Neural progenitor cell (in vitro differentiated cells): ENCODE results near the gene SERPINF2. TPM values are rescaled to one million over a fixed set of nuclear protein-coding genes. Genes with fewer than 3 reads are reported as not detected.
"Not testable (repeated sequence)": the region's sequence is repeated elsewhere in the genome, so short reads cannot be mapped to it uniquely, and the experiment has no call there.

ENCODE experiments used
- DNase-seq: peaks from one replicate; pipeline ENCODE4 v3.0.0-alpha.2; 2016; ENCODE audit warnings: low spot score
- H2AFZ ChIP-seq: fragments of 200-600 bp; sonication (generic); replicated peaks from 2 replicates; pipeline ENCODE4 v1.6.1; 2016; ENCODE audit warnings: antibody characterized with exemption
- H3F3A ChIP-seq: fragments of 200-600 bp; sonication (generic); 2 replicates; pipeline ENCODE4 v1.6.1; 2016; ENCODE audit warnings: antibody characterized with exemption, low read depth
- H3K27ac ChIP-seq: fragments of 200-600 bp; sonication (generic); 2 replicates; pipeline ENCODE4 v1.5.1; 2016; ENCODE audit warnings: mild to moderate bottlenecking
- H3K27me3 ChIP-seq: fragments of 200-600 bp; sonication (generic); 2 replicates; pipeline ENCODE4 v1.6.1; 2016; ENCODE audit warnings: mild to moderate bottlenecking, moderate library complexity
- H3K36me3 ChIP-seq: fragments of 200-600 bp; sonication (generic); 2 replicates; pipeline ENCODE4 v1.5.1; 2016
- H3K4me1 ChIP-seq: fragments of 200-600 bp; sonication (generic); 2 replicates; pipeline ENCODE4 v1.6.1; 2016; ENCODE audit warnings: mixed run types
- H3K4me2 ChIP-seq: fragments of 200-600 bp; sonication (generic); 2 replicates; pipeline ENCODE4 v1.6.1; 2016
- H3K4me3 ChIP-seq: fragments of 200-600 bp; sonication (generic); 2 replicates; pipeline ENCODE4 v1.5.1; 2016
- H3K79me2 ChIP-seq: fragments of 200-600 bp; sonication (generic); 2 replicates; pipeline ENCODE4 v1.6.1; 2016; ENCODE audit warnings: low read depth
- H3K9ac ChIP-seq: fragments of 200-600 bp; sonication (generic); 2 replicates; pipeline ENCODE4 v1.6.1; 2016
- H3K9me3 ChIP-seq: fragments of 200-600 bp; sonication (generic); 2 replicates; pipeline ENCODE4 v1.5.1; 2016; ENCODE audit warnings: low read depth
- H4K20me1 ChIP-seq: fragments of 200-600 bp; sonication (generic); 2 replicates; pipeline ENCODE4 v1.6.1; 2016; ENCODE audit warnings: low read depth
- H3K27ac Mint-ChIP-seq: 3 replicates; pipeline ENCODE4 v1.8.0; 2021; ENCODE audit warnings: mixed read lengths
- H3K27me3 Mint-ChIP-seq: 2 replicates; pipeline ENCODE4 v1.8.0; 2022; ENCODE audit warnings: low read depth, mild to moderate bottlenecking, inconsistent platforms, moderate library complexity, mixed read lengths; ENCODE audit not compliant: insufficient read depth
- H3K36me3 Mint-ChIP-seq: 3 replicates; pipeline ENCODE4 v1.8.0; 2021; ENCODE audit warnings: mixed read lengths
- H3K4me1 Mint-ChIP-seq: 3 replicates; pipeline ENCODE4 v1.8.0; 2021; ENCODE audit warnings: mixed read lengths
- H3K4me3 Mint-ChIP-seq: 3 replicates; pipeline ENCODE4 v1.8.0; 2021; ENCODE audit warnings: mild to moderate bottlenecking, moderate library complexity, mixed read lengths
- H3K9me3 Mint-ChIP-seq: 3 replicates; pipeline ENCODE4 v1.8.0; 2020; ENCODE audit warnings: mixed read lengths
- CTCF ChIP-seq: fragments of 200-600 bp; sonication (generic); IDR thresholded peaks from 2 replicates; pipeline ENCODE4 v1.5.1; 2017; ENCODE audit warnings: antibody characterized with exemption, mild to moderate bottlenecking
- EZH2 ChIP-seq: fragments of 200-600 bp; sonication (generic); IDR thresholded peaks from 2 replicates; pipeline ENCODE4 v1.6.1; 2017; ENCODE audit warnings: antibody characterized with exemption, mild to moderate bottlenecking, moderate library complexity
- EZH2phosphoT487 ChIP-seq: fragments of 200-600 bp; sonication (generic); IDR thresholded peaks from 2 replicates; pipeline ENCODE4 v1.6.1; 2017; ENCODE audit warnings: antibody characterized with exemption
- total RNA-seq: library from RNA; depleted of rRNA; stranded (reverse); fragments of >200 nt; gene quantifications from 2 replicates; pipeline ENCODE4 v1.2.3, GENCODE V29; 2015; ENCODE audit warnings: low replicate concordance

SERPINF2 gene
- total RNA-seq, 1 donor from 2014 or later, result not detected

DNA sequence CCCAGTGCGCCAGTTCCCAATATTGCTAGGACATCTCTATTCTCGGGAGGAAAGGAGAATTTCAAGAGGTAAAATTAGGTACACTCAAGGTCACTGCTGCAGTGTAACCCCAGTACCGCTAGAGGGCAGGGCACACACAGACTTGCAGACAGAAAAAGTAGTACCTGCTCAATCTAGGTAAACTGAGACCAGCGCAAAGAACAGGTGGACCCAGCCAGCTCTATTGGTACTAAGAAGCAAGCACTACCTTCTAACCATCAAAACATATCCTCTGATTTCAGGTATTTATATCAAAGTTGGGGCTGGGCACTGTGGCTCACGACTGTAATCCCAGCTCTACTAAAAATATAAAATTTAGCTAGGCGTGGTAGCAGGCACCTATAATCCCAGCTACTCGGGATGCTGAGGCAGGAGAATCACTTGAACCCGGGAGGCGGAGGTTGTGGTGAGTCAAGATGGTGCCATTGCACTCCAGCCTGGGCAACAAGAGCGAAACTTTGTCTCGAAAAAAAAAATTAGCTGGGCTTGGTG lies 21.8 kb upstream of the SERPINF2 start:
- H3K4me2 ChIP-seq, result no peak overlapping the region
- H3K36me3 Mint-ChIP-seq, result no peaks in the 10 kb centered on the region
- H3K27me3 ChIP-seq, result no peaks in the 10 kb centered on the region
- H2AFZ ChIP-seq, result no peak overlapping the region
- H3K4me3 Mint-ChIP-seq, result peak overlapping the region; percentile 59
- peaks cover 22% of the 10 kb centered on the region for H3K4me1 Mint-ChIP-seq
- peaks cover 43% of the 10 kb centered on the region for H3F3A ChIP-seq
- no peak overlapping the region for H3K27ac ChIP-seq
- DNase-seq, result peak; percentile 64
- peak; percentile 99 for TF ChIP-seq CTCF
- no peak for TF ChIP-seq EZH2
- H3K9me3 Mint-ChIP-seq, result no peaks in the 10 kb centered on the region
- H3K4me3 ChIP-seq, result no peak overlapping the region
- H3K27ac Mint-ChIP-seq, result no peak overlapping the region
- H3K9ac ChIP-seq, result no peak overlapping the region
- no peaks in the 10 kb centered on the region for H3K36me3 ChIP-seq
- peaks cover 8% of the 10 kb centered on the region for H3K4me1 ChIP-seq
- H3K79me2 ChIP-seq, result no peaks in the 10 kb centered on the region
- no peaks in the 10 kb centered on the region for H3K9me3 ChIP-seq
- peaks cover under 1% of the 10 kb centered on the region for H4K20me1 ChIP-seq
- H3K27me3 Mint-ChIP-seq, result peaks cover 7% of the 10 kb centered on the region

DNA sequence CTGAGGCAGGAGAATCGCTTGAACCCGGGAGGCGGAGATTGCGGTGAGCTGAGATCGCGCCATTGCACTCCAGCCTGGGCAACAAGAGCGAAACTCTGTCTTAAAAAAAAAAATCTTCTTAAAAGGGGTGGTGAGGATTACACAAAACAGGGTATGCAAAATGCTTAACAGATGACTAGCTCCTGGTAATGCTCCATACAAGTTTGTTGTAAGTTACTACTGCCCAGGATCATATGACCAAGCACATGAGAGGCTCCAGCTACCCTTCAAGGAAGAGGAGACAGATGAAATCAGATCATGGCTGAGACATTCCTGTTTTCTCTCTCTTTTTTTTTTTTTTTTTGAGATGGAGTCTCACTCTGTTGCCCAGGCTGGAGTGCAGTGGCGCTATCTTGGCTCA lies 20.6 kb upstream of the SERPINF2 start:
- not testable (repeated sequence) for H2AFZ ChIP-seq

GRCh38 chr17:1724351-1724868 lies 18.3 kb upstream of the SERPINF2 start, which contains the start of gene WDR81:
WDR81 (plus strand) TSS chr17:1724704; CDS start chr17:1724960, 256 bp downstream.
- Mint-ChIP-seq H3K4me3 (peak within 1 kb of the TSS; percentile 83), H3K4me1 (peaks cover 13% of the 10 kb centered on the region), H3K27me3 (peaks cover 5% of the 10 kb centered on the region), H3K27ac (peak within 1 kb of the TSS; percentile 66), H3K9me3 (no peaks in the 10 kb centered on the region), H3K36me3 (no peaks in the 10 kb centered on the region)
- no peaks in the 10 kb centered on the region for H3K79me2 ChIP-seq
- H3F3A ChIP-seq, result peaks cover 24% of the 10 kb centered on the region
- H3K4me1 ChIP-seq, result no peaks in the 10 kb centered on the region
- peak within 1 kb of the TSS; percentile 87 for H3K4me2 ChIP-seq
- no peaks in the 10 kb centered on the region for H3K9me3 ChIP-seq
- H3K4me3 ChIP-seq, result peak within 1 kb of the TSS; percentile 57
- TF ChIP-seq EZH2, result no peak
- no peak for TF ChIP-seq EZH2phosphoT487
- no peak for TF ChIP-seq CTCF
- peak within 1 kb of the TSS; percentile 9 for H3K9ac ChIP-seq
- DNase-seq, result peak; percentile 95
- no peaks in the 10 kb centered on the region for H4K20me1 ChIP-seq
- peak within 1 kb of the TSS; percentile 79 for H2AFZ ChIP-seq
- no peaks in the 10 kb centered on the region for H3K27me3 ChIP-seq
- no peaks in the 10 kb centered on the region for H3K36me3 ChIP-seq
- H3K27ac ChIP-seq, result no peak within 1 kb of the TSS

More for the DNA sequence above, 20.6 kb upstream of the SERPINF2 start:
- H3K4me2 ChIP-seq, DNase-seq, H3K27me3 Mint-ChIP-seq, H4K20me1 ChIP-seq, H3K79me2 ChIP-seq, H3K36me3 Mint-ChIP-seq, H3K9ac ChIP-seq, H3K4me3 Mint-ChIP-seq, H3K4me3 ChIP-seq, H3K4me1 ChIP-seq, H3K27ac Mint-ChIP-seq, H3K27me3 ChIP-seq, H3K27ac ChIP-seq, H3K9me3 ChIP-seq, H3K9me3 Mint-ChIP-seq, H3K36me3 ChIP-seq: not testable (repeated sequence)
- H3K4me1 Mint-ChIP-seq, result peaks cover 22% of the 10 kb centered on the region
- peaks cover 38% of the 10 kb centered on the region for H3F3A ChIP-seq

DNA sequence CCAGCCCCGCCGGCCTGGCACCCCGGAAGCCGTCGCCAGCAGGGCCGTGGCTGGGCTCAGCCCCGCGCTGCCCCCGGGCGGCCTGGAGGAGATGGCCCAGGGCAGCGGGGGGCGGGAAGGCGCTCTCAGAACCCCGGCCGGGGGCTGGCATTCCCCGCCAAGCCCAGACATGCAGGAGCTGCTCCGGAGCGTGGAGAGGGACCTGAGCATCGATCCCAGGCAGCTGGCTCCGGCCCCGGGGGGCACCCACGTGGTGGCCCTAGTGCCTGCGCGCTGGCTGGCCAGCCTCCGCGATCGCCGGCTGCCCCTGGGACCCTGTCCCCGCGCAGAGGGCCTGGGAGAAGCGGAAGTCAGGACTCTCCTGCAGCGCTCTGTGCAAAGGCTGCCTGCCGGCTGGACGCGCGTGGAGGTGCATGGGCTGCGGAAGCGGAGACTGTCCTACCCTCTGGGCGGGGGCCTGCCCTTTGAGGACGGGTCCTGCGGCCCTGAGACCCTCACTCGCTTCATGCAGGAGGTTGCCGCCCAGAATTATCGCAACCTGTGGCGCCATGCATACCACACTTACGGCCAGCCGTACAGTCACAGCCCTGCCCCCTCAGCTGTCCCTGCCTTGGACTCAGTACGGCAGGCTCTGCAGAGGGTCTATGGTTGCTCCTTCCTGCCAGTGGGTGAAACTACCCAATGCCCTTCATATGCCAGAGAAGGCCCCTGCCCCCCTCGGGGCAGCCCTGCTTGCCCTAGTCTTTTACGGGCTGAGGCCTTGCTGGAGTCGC lies 17.6 kb upstream of the SERPINF2 start:
- Histone ChIP-seq H3K4me1 (no peaks in the 10 kb centered on the region), H3K79me2 (no peaks in the 10 kb centered on the region), H2AFZ (peak overlapping the region; percentile 79), H3K9me3 (no peaks in the 10 kb centered on the region), H3F3A (peaks cover 20% of the 10 kb centered on the region), H3K27me3 (no peaks in the 10 kb centered on the region), H3K4me2 (peak overlapping the region; percentile 87), H3K27ac (no peak overlapping the region), H3K9ac (peak overlapping the region; percentile 9), H3K4me3 (peak overlapping the region; percentile 57), H4K20me1 (no peaks in the 10 kb centered on the region), H3K36me3 (no peaks in the 10 kb centered on the region)
- H3K36me3 Mint-ChIP-seq, result no peaks in the 10 kb centered on the region
- H3K4me1 Mint-ChIP-seq, result peaks cover 16% of the 10 kb centered on the region
- H3K4me3 Mint-ChIP-seq, result peak overlapping the region; percentile 77
- TF ChIP-seq EZH2phosphoT487, result no peak
- no peak for TF ChIP-seq CTCF
- no peak for TF ChIP-seq EZH2
- DNase-seq, result peak; percentile 64
- peaks cover 5% of the 10 kb centered on the region for H3K27me3 Mint-ChIP-seq
- no peaks in the 10 kb centered on the region for H3K9me3 Mint-ChIP-seq
- no peak overlapping the region for H3K27ac Mint-ChIP-seq
